DND-41 (cell line): ENCODE data around the gene FRY.

Experiments
- ATAC-seq: fragments of 200-7000 bp; cut with Tn5 transposase; 3 replicates; pipeline ENCODE4 v1.9.1; 2021; ENCODE audit warnings: low read depth; ENCODE audit not compliant: insufficient read depth
- DNase-seq: peaks from one replicate; pipeline ENCODE4 v3.0.0-alpha.2; 2020
- H2AFZ ChIP-seq: 2 replicates; pipeline ENCODE4 v1.6.0; 2012; ENCODE audit warnings: low read depth, low read length
- H3K27ac ChIP-seq: 2 replicates; pipeline ENCODE4 v1.5.1; 2012; ENCODE audit warnings: low read length, inconsistent platforms
- H3K27me3 ChIP-seq: fragments of 200-600 bp; sonication (generic); 2 replicates; pipeline ENCODE4 v1.6.0; 2012; ENCODE audit warnings: low read length, mild to moderate bottlenecking, inconsistent platforms; ENCODE audit not compliant: insufficient read depth, poor library complexity
- H3K36me3 ChIP-seq: 2 replicates; pipeline ENCODE4 v1.5.1; 2012; ENCODE audit warnings: low read length, inconsistent platforms; ENCODE audit not compliant: insufficient read depth
- H3K4me1 ChIP-seq: 2 replicates; pipeline ENCODE4 v1.5.1; 2012; ENCODE audit warnings: mild to moderate bottlenecking, low read length; ENCODE audit not compliant: insufficient read depth
- H3K4me2 ChIP-seq: 2 replicates; pipeline ENCODE4 v1.6.0; 2012; ENCODE audit warnings: mild to moderate bottlenecking, moderate library complexity, low read length, inconsistent platforms; ENCODE audit not compliant: insufficient read depth
- H3K4me3 ChIP-seq, 2 experiments: fragments of 200-600 bp in 1 of 2; shearing (Covaris generic) in 1 of 2; 2 replicates each; pipeline ENCODE4 v1.5.1; 2012 to 2016; ENCODE audit warnings: inconsistent platforms in 2 of 2, low read length in 2 of 2, mild to moderate bottlenecking in 2 of 2, low read depth in 1 of 2, moderate library complexity in 1 of 2
- H3K79me2 ChIP-seq: 2 replicates; pipeline ENCODE4 v1.6.0; 2012; ENCODE audit warnings: low read length, inconsistent platforms; ENCODE audit not compliant: insufficient read depth
- H3K9ac ChIP-seq: 2 replicates; pipeline ENCODE4 v1.6.0; 2012; ENCODE audit warnings: low read depth, mild to moderate bottlenecking, inconsistent platforms, low read length, moderate library complexity
- H3K9me3 ChIP-seq: 2 replicates; pipeline ENCODE4 v1.5.1; 2012; ENCODE audit warnings: low read length, moderate library complexity, mild to moderate bottlenecking, inconsistent platforms; ENCODE audit not compliant: insufficient read depth, severe bottlenecking
- H4K20me1 ChIP-seq: 2 replicates; pipeline ENCODE4 v1.6.0; 2012; ENCODE audit warnings: low read length; ENCODE audit not compliant: insufficient read depth
- EZH2 ChIP-seq: IDR thresholded peaks from 3 replicates; pipeline ENCODE4 v1.6.1; 2012; ENCODE audit warnings: borderline replicate concordance, low read depth, mild to moderate bottlenecking, moderate library complexity, low read length, inconsistent platforms; ENCODE audit not compliant: severe bottlenecking
- TF ChIP-seq, protein P1 (sequence below): IDR thresholded peaks from 2 replicates; pipeline ENCODE4 v1.5.1; 2012; ENCODE audit warnings: borderline replicate concordance, low read length, moderate library complexity, mild to moderate bottlenecking; ENCODE audit not compliant: poor library complexity, severe bottlenecking; ENCODE audit errors: extremely low read depth

FRY gene

DNA sequence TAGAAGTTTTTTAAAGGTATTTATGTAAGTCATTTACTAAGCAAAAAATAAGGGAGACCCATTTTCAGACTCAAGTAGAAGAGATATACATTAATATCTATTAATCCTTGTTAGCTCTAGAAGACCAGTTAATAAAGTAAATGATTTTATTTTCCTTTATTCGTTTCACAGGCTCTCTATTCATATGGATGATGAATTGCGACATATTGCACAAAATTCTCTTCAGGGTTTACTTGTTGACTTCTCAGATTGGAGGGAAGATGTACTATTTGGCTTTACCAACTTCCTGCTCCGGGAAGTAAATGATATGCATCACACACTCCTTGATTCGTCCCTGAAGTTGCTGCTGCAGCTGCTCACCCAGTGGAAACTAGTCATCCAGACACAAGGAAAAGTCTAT, 139.3 kb downstream of the FRY start:
- TF ChIP-seq, protein P1, sequence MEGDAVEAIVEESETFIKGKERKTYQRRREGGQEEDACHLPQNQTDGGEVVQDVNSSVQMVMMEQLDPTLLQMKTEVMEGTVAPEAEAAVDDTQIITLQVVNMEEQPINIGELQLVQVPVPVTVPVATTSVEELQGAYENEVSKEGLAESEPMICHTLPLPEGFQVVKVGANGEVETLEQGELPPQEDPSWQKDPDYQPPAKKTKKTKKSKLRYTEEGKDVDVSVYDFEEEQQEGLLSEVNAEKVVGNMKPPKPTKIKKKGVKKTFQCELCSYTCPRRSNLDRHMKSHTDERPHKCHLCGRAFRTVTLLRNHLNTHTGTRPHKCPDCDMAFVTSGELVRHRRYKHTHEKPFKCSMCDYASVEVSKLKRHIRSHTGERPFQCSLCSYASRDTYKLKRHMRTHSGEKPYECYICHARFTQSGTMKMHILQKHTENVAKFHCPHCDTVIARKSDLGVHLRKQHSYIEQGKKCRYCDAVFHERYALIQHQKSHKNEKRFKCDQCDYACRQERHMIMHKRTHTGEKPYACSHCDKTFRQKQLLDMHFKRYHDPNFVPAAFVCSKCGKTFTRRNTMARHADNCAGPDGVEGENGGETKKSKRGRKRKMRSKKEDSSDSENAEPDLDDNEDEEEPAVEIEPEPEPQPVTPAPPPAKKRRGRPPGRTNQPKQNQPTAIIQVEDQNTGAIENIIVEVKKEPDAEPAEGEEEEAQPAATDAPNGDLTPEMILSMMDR: no peak
- no peak for TF ChIP-seq EZH2
- DNase-seq (no peak), ATAC-seq (no peak)
- Histone ChIP-seq H3K36me3 (no peaks in the 10 kb centered on the region), H3K4me2 (no peak overlapping the region), H3K27me3 (no peaks in the 10 kb centered on the region), H3K27ac (no peak overlapping the region), H3K9me3 (no peaks in the 10 kb centered on the region), H2AFZ (no peak overlapping the region), H3K4me3 (no peak overlapping the region), H3K4me1 (no peaks in the 10 kb centered on the region), H4K20me1 (no peaks in the 10 kb centered on the region), H3K79me2 (no peaks in the 10 kb centered on the region), H3K9ac (no peak overlapping the region)

DNA sequence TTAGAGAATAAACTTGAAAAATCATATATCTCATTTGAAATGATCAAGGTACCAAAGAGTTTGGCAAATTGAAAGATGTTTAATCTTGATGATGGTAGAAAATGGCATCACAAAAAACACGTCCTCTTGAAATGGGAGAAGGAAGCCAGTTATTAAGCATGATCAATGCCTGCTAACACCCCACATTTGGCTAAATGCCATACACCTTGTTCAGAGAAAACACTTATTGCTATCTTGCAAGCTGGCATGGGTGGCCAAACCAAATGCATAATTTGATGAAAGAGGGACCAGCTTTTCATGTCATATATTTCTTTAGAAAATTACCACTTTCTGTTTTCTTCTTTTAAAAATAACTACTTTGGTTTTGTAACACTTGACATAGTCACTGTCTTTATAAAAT, 142.3 kb downstream of the FRY start:
- H4K20me1 ChIP-seq: no peaks in the 10 kb centered on the region
- no peaks in the 10 kb centered on the region for H3K4me1 ChIP-seq
- no peak overlapping the region for H3K9ac ChIP-seq
- H2AFZ ChIP-seq: no peak overlapping the region
- peaks cover 8% of the 10 kb centered on the region for H3K27me3 ChIP-seq
- no peak overlapping the region for H3K27ac ChIP-seq
- no peaks in the 10 kb centered on the region for H3K79me2 ChIP-seq
- no peak overlapping the region for H3K4me3 ChIP-seq
- no peak for ATAC-seq
- no peaks in the 10 kb centered on the region for H3K9me3 ChIP-seq
- no peaks in the 10 kb centered on the region for H3K36me3 ChIP-seq
- no peak for DNase-seq
- TF ChIP-seq, protein P1: no peak
- TF ChIP-seq EZH2: no peak
- H3K4me2 ChIP-seq: no peak overlapping the region

DNA sequence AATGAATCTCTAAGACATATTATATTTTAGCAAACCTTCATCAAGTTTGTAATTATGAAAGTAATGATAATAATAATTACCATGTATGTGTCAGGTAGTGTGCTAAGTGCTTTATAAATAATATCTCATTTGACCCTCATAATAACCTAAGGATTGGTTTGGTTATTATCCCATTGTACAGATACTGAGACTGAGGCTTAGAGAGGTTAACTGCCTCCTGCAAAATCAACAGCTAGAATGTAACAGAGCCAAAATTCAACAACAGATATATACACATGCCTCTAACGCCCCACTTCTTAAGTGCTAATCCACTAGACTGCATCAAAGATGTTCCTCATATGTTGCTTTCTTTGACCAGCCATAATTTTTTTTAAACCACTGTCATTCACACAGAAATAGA, 142.8 kb downstream of the FRY start:
- Histone ChIP-seq H2AFZ (no peak overlapping the region), H3K9ac (no peak overlapping the region)

More for the DNA sequence above, 142.8 kb downstream of the FRY start:
- Histone ChIP-seq H3K9me3 (no peaks in the 10 kb centered on the region), H3K79me2 (no peaks in the 10 kb centered on the region), H3K36me3 (no peaks in the 10 kb centered on the region), H3K27ac (no peak overlapping the region), H3K4me2 (no peak overlapping the region), H3K4me1 (no peaks in the 10 kb centered on the region), H3K27me3 (peaks cover 10% of the 10 kb centered on the region), H4K20me1 (no peaks in the 10 kb centered on the region), H3K4me3 (no peak overlapping the region)
- DNase-seq (no peak), ATAC-seq (no peak)
- no peak for TF ChIP-seq EZH2
- TF ChIP-seq, protein P1: no peak
